HG03571 (cell line): Measurements from ENCODE around the gene F13B.
"Not testable (repeated sequence)": the region's sequence is repeated elsewhere in the genome, so short reads cannot be mapped to it uniquely, and the experiment has no call there.

Source experiments
- ATAC-seq: cut with Tn5 transposase; IDR thresholded peaks from one replicate; pipeline ENCODE4 v1.9.1; 2021; ENCODE audit not compliant: unreplicated experiment

The F13B gene, protein sequence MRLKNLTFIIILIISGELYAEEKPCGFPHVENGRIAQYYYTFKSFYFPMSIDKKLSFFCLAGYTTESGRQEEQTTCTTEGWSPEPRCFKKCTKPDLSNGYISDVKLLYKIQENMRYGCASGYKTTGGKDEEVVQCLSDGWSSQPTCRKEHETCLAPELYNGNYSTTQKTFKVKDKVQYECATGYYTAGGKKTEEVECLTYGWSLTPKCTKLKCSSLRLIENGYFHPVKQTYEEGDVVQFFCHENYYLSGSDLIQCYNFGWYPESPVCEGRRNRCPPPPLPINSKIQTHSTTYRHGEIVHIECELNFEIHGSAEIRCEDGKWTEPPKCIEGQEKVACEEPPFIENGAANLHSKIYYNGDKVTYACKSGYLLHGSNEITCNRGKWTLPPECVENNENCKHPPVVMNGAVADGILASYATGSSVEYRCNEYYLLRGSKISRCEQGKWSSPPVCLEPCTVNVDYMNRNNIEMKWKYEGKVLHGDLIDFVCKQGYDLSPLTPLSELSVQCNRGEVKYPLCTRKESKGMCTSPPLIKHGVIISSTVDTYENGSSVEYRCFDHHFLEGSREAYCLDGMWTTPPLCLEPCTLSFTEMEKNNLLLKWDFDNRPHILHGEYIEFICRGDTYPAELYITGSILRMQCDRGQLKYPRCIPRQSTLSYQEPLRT

DNA sequence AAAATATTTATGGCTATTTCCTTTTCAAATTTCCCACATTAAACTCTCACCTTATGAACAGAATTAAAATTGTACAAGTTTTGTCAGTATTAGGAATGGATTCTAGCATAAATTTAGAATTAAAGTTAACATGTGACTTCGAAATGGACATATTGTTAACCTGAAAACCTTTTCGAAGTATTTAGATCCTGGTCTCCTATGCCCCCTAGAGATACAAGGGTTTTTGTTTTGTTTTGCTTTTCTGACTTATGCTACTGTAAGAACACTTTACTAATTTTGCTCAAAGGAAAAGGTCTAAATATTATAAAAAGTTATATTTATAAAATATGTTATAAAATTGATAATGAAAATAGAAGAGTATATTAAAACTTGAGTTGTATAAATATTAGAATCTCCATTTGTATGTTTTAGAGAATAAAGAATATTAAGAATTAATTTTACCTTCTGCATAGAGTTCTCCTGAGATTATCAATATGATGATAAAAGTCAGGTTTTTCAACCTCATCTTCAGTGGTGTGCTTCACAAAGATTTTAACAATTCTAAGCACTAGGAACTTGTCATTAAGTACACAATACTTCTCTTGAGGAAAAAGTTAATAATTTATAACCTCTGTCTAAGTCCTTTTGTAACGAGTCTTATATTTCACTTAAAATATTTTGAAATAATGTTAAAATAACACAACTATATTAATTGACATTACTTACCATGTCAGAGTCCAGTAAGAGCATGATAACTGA, at the start of gene F13B:
Gene F13B (minus strand): TSS at position 542 of the 738 bp plus-strand sequence. CDS start 37 bp downstream, at position 505.
- ATAC-seq = no peak

DNA sequence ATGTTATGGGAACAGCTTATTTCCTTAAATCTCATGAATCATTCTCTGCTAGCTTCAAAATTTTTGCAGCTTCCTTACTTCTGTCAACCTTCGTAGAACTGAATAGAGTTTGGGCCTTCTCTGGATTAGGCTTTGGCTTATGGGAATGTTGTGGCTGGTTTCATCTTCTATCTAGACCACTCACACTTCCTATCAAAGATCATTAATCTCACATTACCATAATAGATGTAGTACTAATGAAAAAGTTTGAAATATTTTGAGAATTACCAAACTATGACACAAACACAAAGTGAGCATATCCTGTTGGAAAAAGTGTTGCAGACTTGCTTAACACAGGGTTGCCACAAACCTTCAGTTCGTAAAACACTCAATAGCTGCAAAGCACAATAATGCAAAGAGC, 49.1 kb upstream of the F13B start:
- ATAC-seq = no peak

DNA sequence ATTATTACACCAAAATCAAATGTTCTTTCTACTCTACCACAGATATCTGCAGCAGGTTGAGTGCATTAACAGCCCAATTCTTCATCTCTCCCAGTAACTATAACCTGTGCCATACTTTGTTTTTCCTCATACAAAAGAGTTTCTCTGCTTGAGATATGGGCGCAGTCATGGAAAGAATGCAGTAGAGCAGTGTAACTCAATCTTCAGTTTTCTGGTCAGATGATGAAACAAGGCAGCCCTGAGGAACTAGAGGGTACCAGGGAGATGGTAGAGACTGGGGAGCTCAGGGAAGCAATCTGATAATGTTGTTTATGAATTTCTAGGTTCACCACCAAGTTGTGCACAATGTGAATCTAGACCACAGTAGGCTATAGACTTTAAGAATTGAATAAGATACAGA, 39.8 kb upstream of the F13B start:
- ATAC-seq = no peak

DNA sequence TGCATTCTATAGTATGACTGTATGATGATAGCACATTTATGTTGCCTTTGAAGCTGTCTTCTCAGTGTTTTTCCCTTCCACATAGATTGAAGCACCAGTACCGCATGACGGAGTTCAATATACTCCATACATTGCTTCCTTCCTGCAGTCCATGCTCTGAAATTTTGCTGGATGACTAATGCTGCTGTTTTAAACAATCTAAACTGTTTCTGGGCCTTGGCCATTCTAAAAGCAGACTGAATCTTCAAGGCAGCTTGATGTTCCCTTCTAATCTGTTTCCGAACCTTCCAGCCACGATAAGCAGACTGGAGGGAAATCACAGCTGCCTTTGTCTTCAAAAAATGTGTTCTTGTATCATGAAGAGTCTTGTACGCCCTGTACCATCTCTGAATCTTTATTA, 36.2 kb upstream of the F13B start:
- no peak for ATAC-seq

- no peak for ATAC-seq
These were observed 34.9 kb upstream of the F13B start for GRCh38 chr1:197101978-197102377.

GRCh38 chr1:197100677-197101076, 33.6 kb upstream of the F13B start:
- ATAC-seq = no peak

- ATAC-seq = no peak
These were observed 32.4 kb upstream of the F13B start for GRCh38 chr1:197099444-197099843.

- not testable (repeated sequence) for ATAC-seq
These were observed 29.9 kb upstream of the F13B start for GRCh38 chr1:197096971-197097370.

DNA sequence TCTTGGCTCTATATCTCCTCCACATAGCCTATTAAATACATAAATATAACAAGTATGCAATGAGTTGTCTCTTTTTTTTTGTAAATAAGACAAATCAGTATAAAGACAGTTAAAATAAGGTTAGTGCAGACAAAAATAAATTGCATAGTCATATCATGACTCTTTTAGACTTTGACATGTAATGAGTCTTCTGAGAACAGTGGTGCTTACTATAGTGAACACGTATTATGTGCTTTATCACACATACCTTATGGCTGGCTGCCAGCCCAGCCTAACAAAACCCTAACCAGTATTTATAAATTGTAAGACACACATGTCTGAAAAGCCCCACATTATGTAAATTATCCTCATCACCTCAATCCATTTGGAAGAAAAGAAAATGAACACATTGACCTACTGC, 29.1 kb upstream of the F13B start:
- no peak for ATAC-seq

DNA sequence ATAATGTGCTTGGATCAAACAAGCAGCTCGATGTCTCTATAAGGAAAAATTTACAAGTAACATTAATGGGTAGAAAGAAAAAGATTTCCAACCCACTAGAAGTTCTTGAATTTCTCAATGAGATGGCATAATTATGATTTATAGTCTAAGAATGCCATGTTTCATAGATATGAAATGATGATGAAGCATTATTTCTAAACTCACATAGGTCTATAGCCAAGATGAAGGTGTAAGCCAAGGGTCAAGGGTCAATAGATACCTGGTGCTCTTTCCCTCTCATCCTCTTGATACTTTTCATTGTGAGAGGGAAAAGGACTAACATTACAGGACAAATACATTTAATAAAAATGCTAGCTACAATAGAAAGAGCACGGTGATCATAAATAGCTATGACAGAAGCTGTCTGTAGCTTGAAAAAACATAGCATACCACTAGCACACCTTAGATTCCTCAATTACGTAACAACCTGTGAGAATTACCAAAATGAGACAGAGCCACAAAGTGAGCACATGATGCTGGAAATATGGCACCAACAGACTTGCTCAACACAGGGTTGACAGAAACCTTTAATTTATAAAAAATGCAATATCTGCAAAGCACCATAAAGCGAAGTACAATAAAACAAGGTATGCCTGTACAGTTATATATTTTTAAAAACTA, 26.3 kb upstream of the F13B start:
- ATAC-seq = no peak

DNA sequence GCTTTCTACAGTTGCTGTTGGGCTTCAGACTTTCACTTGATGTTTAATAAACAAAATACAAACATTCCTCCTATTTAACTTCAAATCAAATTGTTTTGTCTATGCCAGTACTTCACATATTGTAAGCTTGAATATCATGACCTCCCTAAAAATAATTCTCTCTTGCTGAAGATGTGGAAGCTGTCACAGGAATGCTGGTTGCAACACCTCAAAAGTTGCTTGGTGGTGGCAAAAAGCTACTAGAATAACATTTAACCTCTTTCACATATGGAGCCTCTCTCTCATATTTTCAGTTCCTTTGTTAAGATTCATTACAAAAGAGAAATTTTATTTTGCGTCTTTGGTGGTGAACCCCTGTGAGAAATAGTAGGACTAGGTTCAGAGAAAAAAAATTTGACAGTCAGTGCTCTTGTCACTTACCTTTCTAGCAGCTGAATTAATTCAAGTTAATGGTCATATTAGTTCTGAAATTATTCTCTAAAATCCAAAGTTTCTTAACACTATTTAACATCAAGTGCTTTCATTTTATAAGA, 25.5 kb upstream of the F13B start:
- no peak for ATAC-seq

DNA sequence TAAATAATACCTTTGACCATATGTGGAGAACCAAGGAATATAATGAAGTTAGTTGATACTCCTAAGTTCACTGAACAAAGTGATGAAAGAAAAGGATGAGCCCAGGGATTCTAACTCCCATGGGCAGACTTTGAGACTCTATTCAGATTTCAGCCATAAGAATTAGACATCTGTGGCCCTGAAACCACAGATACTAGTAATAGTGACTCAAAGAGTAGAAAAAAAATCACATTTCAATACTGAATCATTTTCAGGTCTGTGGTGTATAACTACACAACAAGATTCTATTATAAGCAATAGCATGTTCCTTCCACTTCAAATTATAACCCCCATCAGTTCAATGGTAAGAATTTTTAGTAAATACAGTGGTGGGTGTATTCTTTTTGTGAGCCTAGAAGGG, 16.4 kb upstream of the F13B start:
- ATAC-seq = no peak

DNA sequence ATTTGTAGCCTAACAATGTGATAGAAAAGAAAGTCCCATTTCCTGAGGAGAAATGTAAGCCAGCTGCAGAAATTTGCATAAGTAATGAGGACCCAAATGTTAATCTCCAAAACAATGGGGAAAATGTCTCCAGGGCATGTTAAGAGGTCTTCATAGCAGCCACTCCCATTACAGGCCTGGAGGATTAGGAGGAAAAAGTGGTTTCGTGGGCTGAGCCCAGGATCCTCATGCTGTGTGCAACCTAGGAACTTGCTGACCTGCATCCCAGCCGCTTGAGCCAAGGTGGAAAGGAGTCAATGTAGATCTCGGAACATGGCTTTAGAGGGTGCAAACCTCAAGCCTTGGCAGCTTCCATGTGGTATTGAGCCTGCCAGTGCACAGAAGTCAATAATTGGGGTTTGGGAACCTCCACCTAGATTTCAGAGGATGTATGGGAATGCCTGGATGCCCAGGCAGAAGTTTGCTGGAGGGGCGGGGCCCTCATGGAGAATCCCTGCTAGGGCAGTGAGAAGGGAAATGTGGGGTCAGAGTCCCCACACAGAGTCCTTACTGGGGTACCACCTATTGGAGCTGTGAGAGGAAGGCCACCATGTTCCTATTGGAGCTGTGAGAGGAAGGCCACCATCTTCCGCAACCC, 14.2 kb upstream of the F13B start:
- no peak for ATAC-seq

DNA sequence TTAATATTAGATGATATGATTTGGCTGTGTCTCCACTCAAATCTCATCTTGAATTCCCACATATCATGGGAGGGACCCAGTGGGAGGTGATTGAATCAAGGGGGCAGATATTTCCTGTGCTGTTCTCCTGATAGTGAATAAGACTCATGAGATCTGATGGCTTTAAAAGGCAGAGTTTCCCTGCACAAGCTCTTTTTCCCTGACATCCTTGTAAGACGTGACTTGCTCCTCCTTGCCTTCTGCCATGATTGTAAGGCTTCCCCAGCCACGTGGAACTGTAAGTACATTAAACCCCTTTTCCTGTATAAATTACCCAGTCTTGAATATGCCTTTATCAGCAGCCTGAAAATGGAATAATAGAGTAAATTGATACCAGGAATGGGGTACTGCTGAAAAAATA, 13.3 kb upstream of the F13B start:
- ATAC-seq = no peak

DNA sequence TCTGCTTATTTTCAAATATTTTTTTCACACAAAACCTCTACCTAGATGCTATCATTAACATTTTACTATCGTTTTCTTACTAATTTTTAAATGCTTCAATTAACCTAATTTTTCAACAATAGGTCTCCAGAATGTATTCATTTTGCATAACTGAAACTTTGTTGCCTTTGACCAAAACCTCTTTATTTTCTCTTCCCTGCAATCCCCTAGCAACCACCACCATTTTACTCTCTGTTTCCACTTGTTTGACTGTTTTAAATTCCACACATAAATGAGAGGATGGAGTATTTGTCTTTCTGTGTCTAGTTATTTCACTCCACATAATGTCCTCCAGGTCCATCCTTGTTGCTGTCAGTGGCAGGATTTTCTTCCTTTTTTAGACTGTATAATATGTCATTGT, 9.5 kb upstream of the F13B start:
- no peak for ATAC-seq

DNA sequence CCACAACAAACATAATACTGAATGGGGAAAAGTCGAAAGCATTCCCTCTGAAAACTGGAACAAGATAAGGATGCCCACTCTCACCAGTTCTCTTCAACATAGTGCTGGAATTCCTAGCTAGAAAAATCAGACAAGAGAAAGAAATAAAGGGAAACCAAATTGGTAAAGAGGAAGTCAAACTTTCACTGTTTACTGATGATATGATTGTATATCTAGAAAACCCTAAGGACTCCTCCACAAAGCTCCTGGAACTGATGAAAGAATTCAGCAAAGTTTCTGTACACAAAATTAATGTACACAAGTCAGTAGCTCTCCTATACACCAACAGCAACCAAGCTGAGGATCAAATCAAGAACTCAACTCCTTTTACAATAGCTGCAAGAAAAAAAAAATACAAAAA, 6.9 kb upstream of the F13B start:
- no peak for ATAC-seq

GRCh38 chr1:197067457-197067818, 378 bp upstream of the F13B start:
- no peak for ATAC-seq

GRCh38 chr1:197066277-197066676, 783 bp downstream of the F13B start:
- ATAC-seq = no peak

- ATAC-seq = no peak
These were observed 1.5 kb downstream of the F13B start for GRCh38 chr1:197065559-197065958.

DNA sequence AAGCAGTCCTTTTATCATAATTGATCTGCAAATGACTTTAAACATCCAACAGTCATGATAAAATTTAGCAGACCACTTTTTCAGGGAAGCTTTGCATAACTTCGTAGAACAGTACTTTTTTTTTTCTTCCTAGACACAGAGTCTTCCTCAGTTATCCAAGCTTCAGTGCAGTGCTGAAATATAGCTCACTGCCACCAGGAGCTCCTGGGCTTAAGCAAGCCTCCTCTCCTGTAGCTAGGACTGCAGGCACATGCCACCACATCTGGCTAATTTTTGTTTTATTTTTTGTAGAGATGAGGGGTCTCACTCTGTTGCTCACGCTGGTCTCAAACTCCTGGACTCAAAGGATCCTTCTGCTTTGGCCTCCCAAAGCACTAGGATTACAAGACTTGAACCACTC, 3.8 kb downstream of the F13B start:
- no peak for ATAC-seq

GRCh38 chr1:197062692-197063091, 4.4 kb downstream of the F13B start:
- peak; percentile 74 for ATAC-seq
